HL-60/S4 (cell line): ENCODE data around the gene KCNJ15.
"Not testable (repeated sequence)": the region's sequence is repeated elsewhere in the genome, so short reads cannot be mapped to it uniquely, and the experiment has no call there.

Experiments
- in situ Hi-C: fragments of 300-500 bp; cut with MboI; formaldehyde crosslinking; loops from 2 replicates; pipeline ENCODE4 v1.14.3; 2022; ENCODE audit warnings: low sequenced_read_pairs

The KCNJ15 gene

DNA sequence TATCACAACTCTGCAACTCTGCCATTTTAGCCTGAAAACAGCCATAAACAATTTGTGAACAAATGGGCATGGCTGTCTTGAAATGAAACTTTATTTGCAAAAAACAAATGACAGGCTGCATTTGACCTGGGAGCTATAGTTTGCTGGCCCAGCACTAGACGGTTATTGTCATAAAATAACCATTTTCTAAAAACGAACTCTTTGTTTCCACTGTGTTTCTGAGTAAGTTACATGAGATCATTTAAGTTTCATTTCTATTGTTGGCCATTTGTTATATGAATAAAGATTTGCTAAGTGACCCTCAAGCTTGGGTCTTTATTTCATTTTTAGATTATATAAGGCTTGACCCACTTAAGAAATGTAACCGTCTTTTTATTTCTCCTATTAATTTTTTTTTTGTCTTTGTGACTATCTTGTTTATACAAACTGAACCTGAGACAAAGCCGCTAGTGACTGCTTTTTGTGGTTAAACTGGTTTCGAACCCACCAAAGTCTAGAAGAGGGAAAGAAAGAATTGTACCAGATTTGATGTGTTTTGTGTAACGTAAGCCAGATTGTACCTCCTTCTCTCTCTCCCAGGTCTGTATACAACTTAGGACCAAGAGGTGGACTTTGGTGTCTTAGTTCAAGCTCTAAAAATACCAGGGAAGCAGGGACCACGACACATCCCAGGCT lies 12.9 kb upstream of the KCNJ15 start:
- in situ Hi-C loops: no loop called here

DNA sequence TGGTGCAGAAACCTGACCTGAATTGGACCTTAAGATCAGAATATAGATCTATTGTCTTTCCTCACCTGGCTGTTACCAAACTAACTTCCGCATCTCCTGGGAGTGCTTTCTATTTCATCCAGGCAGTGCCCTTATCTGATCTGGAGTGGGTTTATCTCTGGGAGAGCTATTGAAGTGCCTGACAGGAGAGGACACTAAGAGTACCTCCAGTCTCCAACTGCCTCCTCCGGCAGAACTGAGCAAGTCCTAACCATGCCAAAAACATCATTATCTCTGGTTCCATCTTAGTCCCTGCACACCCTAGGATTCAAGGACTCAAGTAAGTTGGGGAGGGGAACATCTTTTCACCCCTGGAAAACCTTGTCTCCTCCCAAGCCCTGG lies 12.4 kb upstream of the KCNJ15 start:
- in situ Hi-C loops: no loop called here

DNA sequence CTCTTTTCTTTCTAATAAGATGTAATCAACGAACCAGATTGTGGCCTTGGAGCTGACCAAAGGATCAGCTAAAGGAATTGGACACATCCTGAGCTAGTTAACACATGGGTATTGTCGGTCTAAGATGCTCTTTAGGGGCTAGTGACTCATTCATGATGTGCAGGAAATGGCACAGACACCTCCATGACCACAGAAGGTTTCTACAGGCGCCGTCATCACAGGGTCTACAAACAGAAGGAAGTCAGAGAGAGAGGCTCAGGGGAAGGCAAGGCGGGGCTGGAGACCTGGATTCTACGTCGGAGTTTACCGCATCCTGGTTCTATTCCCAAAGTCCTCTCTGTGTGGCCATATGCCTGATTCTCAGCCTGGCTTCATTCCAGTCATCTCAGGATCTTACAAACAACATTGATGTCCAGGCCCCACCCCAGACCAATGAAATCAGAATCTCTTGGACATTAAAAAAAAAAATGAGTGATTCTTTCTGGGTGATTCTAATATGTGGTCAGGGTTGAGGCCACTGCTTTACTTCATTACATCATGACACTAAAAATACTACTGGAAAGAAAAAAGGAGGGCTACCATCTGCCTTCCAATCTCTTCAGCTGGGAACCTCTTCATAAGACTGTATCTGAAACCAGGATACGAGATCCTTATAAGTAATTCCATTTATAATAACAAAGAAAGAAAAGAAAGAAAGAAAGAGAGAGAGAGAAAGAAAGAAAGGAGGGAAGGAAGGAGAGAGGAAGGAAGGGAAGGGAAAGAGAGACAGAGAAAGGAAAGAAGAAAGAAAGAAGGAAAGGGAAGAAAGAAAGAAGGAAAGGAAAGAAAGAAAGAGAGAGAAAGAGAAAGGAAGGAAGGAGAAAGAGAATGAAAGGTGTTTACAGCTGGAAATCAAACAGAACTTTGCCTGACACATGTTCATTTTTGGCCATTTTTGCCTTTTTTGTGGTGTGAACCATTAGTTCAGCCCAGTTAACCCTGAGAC lies 11.6 kb upstream of the KCNJ15 start:
- in situ Hi-C loops: no loop called here

DNA sequence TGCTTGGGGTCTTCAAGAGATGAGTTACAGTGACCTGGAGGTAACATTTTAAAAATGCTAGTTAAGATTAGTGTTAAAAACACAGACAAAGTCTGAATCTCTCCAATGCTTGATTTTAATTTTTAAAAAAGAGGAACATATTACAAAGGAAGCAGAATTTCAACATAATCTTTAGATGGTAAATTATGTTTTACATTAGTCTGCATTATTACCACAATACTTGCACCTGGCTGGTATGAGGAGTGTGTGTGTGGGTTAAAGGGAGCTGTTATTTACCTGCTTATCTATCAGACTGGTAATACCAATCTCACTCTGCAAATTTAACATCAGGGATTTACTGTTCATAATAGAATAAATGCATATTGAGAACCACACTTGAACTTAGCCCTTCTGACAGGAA lies 10.3 kb upstream of the KCNJ15 start:
- in situ Hi-C loops: no loop called here

DNA sequence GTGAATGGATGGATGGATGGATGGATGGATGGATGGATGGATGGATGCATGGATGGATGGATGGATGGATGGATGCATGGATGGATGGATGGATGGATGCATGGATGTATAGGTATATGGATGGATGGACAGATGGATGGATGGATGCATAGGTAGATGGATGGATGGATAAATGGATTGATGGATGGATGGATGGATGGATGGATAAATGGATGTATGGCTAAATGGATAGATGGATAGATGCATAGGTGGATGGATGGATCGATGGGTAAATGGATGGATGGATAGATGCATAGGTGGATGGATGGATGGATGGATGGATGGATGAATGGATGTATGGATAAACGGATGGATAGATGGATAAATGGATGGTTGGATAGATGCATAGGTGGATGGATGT lies 9.7 kb upstream of the KCNJ15 start:
- in situ Hi-C loops: not testable (repeated sequence)

DNA sequence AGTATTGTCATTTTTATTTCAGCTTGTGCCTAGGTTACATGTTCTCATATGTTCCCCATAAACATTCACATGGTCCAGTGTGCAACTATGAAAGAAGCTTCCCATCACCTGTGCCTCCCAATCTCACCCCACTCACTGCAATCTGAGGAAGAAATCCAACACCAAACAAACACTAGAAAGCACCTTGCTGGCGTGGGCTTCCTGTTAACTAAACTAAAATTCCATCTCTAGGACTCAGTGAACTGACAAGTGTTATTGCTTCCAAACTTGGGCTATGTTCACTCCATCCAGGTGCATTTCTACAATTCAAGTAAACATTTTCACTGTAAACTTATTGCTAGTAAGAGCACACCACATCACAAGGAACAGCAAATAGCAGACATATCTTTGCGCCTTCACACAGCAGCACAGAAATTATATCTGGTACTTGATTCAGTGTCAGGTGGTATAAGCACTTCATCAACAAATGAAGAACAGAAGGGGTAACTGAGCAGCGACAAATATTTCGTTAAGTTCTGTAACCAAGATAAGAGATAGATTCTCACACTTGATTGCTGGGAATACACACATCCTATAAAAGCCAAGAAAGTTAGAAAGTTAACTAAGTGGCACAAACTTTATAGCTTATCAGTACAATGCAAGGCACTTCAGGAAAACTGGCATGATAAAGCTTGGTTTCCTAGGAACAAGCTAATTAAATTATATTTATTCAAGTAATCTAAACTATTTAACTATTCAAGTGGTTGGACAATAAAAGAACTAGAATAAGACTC lies 8.9 kb upstream of the KCNJ15 start:
- in situ Hi-C loops: no loop called here

DNA sequence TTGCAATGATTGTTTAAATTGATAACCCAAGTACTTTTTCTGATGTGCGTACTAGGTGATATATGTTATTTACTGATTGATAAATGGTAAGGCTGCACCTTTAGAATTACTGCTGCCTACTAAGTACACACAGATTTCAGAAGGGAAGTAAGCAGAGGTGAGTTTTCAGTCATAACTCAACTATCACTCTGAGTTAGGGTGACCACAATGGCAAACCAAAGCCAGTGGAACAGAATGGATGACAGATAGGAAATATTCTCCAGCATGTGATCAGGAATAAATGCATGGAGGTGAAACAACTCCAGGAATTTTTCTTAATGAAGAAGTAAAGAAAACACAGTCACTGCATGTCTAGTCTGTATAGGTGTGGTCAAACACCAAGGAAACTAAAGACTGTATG lies 7.5 kb upstream of the KCNJ15 start:
- in situ Hi-C loops: no loop called here

DNA sequence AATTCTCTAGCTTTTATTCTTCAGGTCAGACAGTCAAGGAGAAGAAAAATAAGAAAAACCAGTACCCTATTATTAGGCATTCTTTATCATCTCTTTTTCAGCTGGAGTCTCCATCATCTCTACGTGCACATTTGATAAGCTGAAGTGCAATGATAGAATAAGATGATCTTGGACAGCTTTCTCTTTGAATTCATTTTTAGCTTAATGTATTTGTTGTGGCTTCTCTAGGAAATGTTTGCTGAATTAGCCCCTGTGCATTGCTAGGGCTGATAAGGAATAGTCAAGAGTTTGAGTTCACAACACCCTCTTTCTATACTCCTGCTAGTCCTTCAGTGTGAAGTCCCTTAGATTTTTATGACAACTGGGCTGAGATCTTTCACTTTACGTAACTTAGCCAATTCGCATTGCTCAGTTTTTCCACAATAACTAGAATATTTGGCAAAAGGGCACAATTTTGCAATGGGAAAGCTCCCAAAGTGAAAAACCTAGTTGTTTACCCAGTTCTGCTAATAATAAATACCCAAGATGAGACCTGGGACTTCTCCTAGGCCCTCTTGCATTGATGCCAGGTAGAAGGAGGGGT lies 7.0 kb upstream of the KCNJ15 start:
- in situ Hi-C loops: no loop called here

DNA sequence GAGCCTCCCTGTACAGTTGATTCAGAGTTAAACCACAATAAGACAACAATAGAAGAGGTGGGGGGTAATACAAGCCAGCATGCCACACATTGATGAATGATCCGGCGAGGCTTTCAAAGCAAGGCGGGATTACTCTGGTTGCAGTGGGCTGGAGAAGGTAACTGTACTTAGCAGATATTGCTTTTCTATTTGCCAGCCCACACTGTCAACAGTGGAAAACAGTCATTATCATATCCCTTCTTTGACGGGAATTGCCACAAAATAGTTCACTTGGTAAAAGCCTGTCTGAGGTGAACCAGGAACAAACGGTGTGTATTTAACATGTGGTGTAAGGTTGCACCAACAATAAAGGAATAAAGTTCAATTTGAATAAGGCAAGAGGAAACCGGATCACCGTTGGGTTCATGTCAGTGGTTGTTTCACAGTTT lies 5.8 kb upstream of the KCNJ15 start:
- in situ Hi-C loops: no loop called here

DNA sequence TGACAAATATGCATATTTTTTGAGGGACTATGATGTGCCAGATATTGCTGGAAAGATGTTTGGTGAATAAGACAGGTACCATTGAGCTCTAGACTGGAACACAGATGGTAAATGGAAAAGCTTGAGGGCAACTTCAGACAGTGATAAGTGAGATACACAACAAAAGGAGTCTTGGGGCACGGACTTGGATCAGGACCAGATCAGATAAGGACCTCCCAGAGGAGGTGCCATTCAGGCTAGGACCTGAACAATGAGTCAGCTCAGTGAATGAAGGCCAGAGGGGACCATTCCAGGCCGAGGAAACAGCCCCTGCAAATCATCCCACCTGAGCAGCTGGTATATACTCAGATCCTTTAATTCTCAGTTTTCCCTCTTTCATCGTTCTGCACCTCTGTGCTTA lies 1.8 kb upstream of the KCNJ15 start:
- in situ Hi-C loops: no loop called here

DNA sequence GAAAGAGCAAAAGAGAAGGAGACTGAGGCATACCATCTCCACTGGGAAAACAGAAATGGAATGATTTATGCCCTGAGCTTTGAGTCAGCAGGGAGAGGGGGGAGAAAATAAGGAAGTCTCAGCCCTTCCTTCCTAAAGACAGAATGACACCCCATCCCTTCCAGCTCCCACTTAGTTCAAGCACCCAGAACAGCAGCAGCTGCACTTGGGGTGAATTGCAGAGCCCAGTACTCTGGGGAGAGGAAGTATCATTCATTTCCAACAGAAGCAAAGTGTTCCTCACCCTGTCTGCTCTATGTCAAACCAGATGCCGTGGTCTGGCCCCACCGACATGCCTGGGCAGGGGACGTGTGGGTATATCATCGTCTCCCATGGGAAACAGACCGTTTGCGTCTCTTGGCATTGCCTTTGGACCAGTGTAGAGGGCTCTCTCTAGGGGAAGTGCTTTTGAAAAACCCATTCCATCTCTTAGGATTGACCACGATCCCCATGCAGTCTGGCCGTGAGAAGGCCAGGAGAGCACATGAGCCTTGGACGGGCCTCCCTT lies 1.1 kb upstream of the KCNJ15 start:
- in situ Hi-C loops: no loop called here

DNA sequence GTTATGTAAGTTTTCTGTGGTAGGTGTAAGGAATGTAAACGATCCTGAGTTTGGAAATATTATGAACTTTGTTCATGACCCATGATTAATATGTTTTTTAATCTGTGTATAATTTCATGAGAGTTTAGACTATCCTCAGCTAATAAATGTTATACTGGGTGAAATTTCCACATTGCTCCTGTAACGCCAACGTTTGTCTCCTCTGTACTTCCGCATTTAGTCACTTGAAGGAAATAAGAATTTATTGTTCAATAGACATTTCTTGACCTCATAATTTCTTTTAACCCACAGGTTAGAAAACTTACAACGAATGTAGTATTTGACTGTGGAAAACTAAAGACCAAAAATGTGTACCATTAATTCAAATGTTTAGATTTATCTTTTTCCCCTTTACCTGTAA lies 876 bp downstream of the KCNJ15 start:
- in situ Hi-C loops: no loop called here

DNA sequence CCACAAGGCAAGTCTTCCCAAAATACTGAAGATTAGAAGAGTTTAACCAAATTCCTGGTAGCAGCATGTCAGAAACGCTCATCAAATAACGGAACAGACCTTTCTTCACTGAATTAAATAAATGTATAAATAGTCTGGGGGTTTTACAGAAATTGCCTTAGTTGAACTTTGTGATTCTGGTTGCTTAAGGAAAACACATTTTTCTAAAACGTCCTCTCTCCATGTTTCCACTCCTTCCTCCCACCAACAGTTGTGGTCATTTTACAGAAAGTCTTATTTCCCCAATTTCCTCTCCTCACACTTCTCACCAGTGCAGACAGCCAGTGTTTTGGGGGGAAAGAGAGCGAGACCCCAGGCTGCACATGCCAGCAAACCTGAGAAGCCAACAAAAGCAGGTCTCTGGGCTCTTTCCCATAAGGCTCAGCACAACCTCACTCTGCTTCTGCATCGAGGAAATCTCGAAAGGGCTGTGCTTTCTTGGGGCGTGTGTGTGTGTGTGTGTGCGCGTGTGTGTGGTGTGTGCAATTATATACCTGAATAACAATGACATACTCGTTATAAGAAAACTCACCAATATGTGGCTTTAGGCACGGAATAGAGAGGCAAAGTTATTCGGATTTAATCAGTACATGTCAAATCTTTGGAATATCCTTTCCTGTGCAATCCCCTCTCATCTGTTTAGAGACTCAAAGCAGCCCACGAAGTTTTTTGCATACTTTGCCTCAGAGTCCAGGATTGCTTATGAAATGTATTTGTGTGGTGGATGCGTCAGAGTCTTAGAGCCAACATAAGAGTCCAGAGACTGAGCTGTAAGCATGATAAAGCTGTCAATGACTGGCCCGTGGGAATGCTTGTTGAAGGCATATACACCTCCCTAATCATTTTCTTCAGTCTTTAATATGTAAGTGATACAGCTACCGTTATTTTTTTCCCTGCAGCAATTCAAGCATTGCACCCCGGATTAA lies 2.0 kb downstream of the KCNJ15 start:
- in situ Hi-C loops: no loop called here

DNA sequence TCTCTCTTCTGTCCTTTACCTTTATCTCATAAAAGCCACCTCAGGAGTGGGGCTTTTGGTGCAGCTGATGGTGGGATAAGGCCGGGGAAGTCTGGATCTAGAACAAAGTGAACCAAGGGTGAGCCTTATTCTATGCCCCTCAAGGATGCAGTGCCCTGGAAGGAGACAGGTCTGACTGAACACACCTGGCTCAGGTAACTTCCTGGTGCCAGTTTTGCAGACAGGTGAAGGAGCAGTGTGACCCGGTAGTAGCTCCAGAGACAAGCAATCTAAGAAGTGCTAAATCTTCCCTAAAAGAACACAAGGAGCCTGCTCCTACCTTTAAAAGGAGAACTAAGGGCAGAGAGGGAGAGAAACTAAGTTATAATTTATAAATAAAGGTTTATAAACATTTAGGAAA lies 2.9 kb downstream of the KCNJ15 start:
- in situ Hi-C loops: no loop called here

DNA sequence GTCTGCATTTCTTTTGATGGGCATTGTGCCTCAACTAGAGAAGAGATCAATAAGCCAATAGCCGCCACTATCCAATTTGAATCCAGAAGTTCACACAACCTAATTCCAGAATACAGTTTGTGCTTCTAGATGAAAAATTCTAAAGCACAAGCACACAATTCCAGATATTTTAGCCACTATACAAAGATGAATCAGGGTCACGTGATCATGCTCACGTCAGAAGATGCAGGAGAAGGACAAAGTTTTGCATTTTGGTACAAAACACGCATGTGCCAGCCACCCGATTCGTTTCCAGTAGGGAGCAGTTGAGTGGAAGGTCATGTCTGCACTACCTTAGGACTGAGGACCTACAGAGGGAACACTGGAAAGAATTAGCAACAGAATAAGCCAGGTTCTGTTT lies 3.6 kb downstream of the KCNJ15 start:
- in situ Hi-C loops: no loop called here

DNA sequence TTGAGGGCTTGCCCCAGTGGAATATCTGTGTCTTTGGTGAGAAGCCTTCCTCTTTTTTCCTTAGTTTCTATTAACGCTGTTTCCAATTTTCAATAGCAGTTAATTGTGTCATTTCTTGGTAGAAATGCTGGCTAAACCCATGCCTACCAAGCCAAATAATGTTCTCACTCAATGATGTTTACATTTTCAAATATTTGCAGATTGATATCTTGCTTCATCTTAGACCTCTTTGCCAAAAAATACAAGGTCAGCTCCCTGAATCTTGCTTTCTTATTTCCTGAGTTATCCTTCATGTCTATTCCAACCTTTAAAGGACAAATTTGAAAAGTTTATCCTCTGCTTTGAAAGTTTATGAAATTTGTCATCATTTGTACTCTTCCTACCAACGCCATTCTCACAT lies 5.1 kb downstream of the KCNJ15 start:
- in situ Hi-C loops: no loop called here

DNA sequence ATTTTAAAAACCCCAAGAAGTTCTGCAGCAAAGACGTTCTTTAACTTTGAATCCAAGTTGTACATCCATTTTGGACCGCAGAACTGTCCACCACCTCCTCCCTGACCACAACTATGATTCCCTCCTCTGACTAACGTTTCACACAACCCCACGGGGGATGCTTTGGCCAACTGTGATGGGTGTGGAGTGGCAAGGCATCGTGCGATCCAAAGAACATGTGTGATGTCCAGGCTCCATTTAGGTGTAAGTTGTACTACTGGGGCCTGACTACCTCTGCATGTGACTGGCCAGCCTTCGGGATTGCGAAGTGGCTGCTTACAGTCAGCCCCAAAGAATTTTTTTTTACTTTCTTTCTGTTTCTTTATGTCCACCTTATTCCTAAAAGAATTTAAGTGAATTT lies 6.7 kb downstream of the KCNJ15 start:
- in situ Hi-C loops: no loop called here

DNA sequence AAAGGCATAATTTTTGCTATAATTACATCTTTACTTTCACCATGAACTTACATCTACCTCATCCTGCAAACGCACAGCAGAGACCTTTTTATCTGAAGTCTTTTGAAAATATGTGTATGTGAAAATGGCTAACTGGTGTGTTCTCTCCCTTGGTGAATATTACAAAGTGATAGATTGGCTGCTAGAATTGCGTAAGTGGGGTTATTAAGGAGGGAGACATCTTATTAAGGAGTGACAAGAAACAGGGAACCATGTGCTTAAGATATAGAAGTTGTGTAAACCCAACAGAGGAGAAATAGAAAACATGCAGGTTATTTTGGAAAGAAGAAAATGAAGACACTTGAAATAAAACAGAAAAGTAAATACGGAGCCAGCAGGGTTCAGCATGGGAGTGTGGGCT lies 7.8 kb downstream of the KCNJ15 start:
- in situ Hi-C loops: no loop called here

DNA sequence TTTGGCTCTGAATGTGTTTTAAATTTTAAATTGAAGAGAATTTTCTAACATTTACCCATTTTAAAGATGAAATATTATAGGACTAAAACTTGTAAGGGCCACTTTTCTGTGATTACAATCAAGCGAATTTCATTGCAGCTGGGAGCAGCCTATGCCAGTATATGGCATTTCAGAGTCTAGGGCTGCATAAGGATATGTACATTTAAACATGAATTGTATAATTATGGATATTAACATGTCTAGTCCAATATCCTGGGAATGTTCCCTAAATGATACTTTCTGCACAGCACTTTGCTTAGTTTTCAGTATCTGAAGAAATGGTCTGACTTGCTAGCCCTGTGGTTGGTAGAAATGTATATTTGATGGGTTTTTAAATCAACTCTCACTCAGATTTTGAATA lies 8.4 kb downstream of the KCNJ15 start:
- in situ Hi-C loops: no loop called here

DNA sequence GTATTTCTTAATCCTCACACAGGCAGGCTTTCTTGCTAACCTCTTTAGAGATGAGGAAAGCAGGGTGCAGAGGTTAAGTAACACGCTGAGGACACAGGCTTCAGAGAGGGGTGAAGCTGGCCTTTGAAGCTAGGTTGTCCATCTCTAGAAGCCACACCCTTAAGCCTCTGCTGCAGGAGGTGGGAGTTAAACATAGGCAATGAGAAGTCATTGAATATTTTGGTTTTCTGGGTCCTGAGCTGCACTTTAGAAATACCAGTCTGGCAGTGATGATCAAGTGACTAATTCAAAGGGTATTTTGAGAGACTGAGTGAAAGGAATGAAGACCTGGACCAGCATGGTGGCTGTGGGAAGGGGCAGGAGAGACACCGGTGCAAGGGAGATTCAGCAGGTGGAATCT lies 9.9 kb downstream of the KCNJ15 start:
- in situ Hi-C loops: no loop called here
